HepG2 (cell line): ENCODE results near the gene FYTTD1. TPM values are rescaled to one million over a fixed set of nuclear protein-coding genes. Genes with fewer than 3 reads are reported as not detected.

Experiments used
- DRAP1 ChIP-seq: IDR thresholded peaks from 2 replicates; pipeline ENCODE4 v1.6.1; 2016; ENCODE audit warnings: missing genetic modification reagents, missing compliant biosample characterization
- E2F2 ChIP-seq: sonication (generic); formaldehyde crosslinking; IDR thresholded peaks from 2 replicates; pipeline ENCODE4 v1.4.0; 2020; ENCODE audit warnings: missing genetic modification reagents, borderline replicate concordance
- MED13 ChIP-seq: sonication (generic); formaldehyde crosslinking; IDR thresholded peaks from 2 replicates; pipeline ENCODE4 v1.5.0; 2020; ENCODE audit warnings: missing genetic modification reagents
- TBX3 ChIP-seq: fragments of 450-650 bp; IDR thresholded peaks from 2 replicates; pipeline ENCODE4 v1.6.1; 2017; ENCODE audit warnings: antibody characterized with exemption, mild to moderate bottlenecking, inconsistent platforms, borderline replicate concordance
- TCF7 ChIP-seq: sonication (generic); IDR thresholded peaks from 2 replicates; pipeline ENCODE4 v1.6.1; 2016; ENCODE audit warnings: antibody characterized with exemption, low read depth
- TIGD3 ChIP-seq: sonication (generic); formaldehyde crosslinking; IDR thresholded peaks from 2 replicates; pipeline ENCODE4 v1.5.1; 2020; ENCODE audit warnings: mild to moderate bottlenecking, missing genetic modification reagents, borderline replicate concordance
- TP53 ChIP-seq: sonication (generic); formaldehyde crosslinking; conservative IDR thresholded peaks from 2 replicates; pipeline ENCODE4 v1.4.0; 2020; ENCODE audit warnings: missing genetic modification reagents
- USF2 ChIP-seq, 2 experiments: sonication (generic) in 1 of 2; formaldehyde crosslinking in 1 of 2; IDR thresholded peaks; 2 replicates each; pipeline versions ENCODE4 v1.5.1 to v1.6.1; 2011 to 2020; ENCODE audit warnings: borderline replicate concordance in 1 of 2, low read depth in 1 of 2, low read length in 1 of 2, mild to moderate bottlenecking in 1 of 2, missing genetic modification reagents in 1 of 2, moderate library complexity in 1 of 2
- ZBTB7B ChIP-seq: sonication (generic); formaldehyde crosslinking; IDR thresholded peaks from 2 replicates; pipeline ENCODE4 v1.4.0; 2020; ENCODE audit warnings: missing genetic modification reagents
- ZFP37 ChIP-seq: sonication (generic); formaldehyde crosslinking; IDR thresholded peaks from 2 replicates; pipeline ENCODE4 v1.4.0; 2020; ENCODE audit warnings: missing genetic modification reagents, borderline replicate concordance
- ZFP41 ChIP-seq: sonication (generic); formaldehyde crosslinking; IDR thresholded peaks from 2 replicates; pipeline ENCODE4 v1.4.0; 2020; ENCODE audit warnings: mild to moderate bottlenecking, missing genetic modification reagents, borderline replicate concordance
- ZNF280D ChIP-seq: sonication (generic); formaldehyde crosslinking; IDR thresholded peaks from 2 replicates; pipeline ENCODE4 v1.5.1; 2020; ENCODE audit warnings: mild to moderate bottlenecking, missing genetic modification reagents
- ZNF333 ChIP-seq: sonication (generic); formaldehyde crosslinking; IDR thresholded peaks from 2 replicates; pipeline ENCODE4 v1.4.0; 2020; ENCODE audit warnings: mild to moderate bottlenecking, missing genetic modification reagents, borderline replicate concordance
- ZNF33A ChIP-seq: sonication (generic); formaldehyde crosslinking; IDR thresholded peaks from 2 replicates; pipeline ENCODE4 v1.5.1; 2020; ENCODE audit warnings: missing genetic modification reagents, mild to moderate bottlenecking, moderate library complexity, borderline replicate concordance
- ZNF512B ChIP-seq: sonication (generic); formaldehyde crosslinking; IDR thresholded peaks from 2 replicates; pipeline ENCODE4 v1.5.1; 2020; ENCODE audit warnings: missing genetic modification reagents, mild to moderate bottlenecking, borderline replicate concordance
- ZSCAN9 ChIP-seq: IDR thresholded peaks from 2 replicates; pipeline ENCODE4 v1.6.1; 2016; ENCODE audit warnings: borderline replicate concordance
- polyA plus RNA-seq, 8 experiments: library from polyadenylated mRNA; depleted of rRNA in 3 of 8; stranded (reverse) in 7 of 8; unstranded in 1 of 8; fragments of >200 nt; fragmentation: Illumina TruSeq in 4 of 8; extraction: Trizol in 4 of 8; gene quantifications; 2 replicates each; pipeline versions ENCODE4 v1.2.1 to v1.2.3, GENCODE V29; 2011 to 2016; ENCODE audit warnings: low read depth in 4 of 8, missing spikeins in 1 of 8, mixed read lengths in 1 of 8; ENCODE audit not compliant: insufficient read depth in 1 of 8
- total RNA-seq, 5 experiments: library from RNA; depleted of rRNA; stranded (reverse); fragments of >200 nt; fragmentation: Illumina TruSeq; extraction: Trizol; gene quantifications; 2 replicates each; pipeline ENCODE4 v1.2.3, GENCODE V29; 2016; ENCODE audit warnings: low read depth in 1 of 5

The FYTTD1 gene
- total and polyA plus RNA-seq, 2 of the 13 experiments (the other 11 are each of a cell fraction or from before 2014, with no cell fraction given), result 6.5 to 28.8 TPM

- TF ChIP-seq ZNF512B (CRISPR knock-in tag), result 0 out of 2 replicates have a peak, but pooled peaks have one; percentile 69
- TF ChIP-seq TBX3, result peak; percentile 71
- TF ChIP-seq TP53 (CRISPR knock-in tag), result no peak
- 0 out of 2 replicates have a peak, but pooled peaks have one; percentile 62 for TF ChIP-seq ZBTB7B (CRISPR knock-in tag)
- no peak for TF ChIP-seq ZNF33A (CRISPR knock-in tag)
- TF ChIP-seq ZFP41 (CRISPR knock-in tag), result no peak
- peak; percentile 31; the same call in 1 of the 2 replicates for TF ChIP-seq TCF7
- no peak for TF ChIP-seq E2F2 (CRISPR knock-in tag)
- TF ChIP-seq ZSCAN9 (CRISPR knock-in tag), result 0 out of 2 replicates have a peak, but pooled peaks have one; percentile 25
- no peak for TF ChIP-seq ZNF280D (CRISPR knock-in tag)
- TF ChIP-seq ZFP37, result no peak
- 0 out of 2 replicates have a peak, but pooled peaks have one; percentile 51 for TF ChIP-seq TIGD3 (CRISPR knock-in tag)
- peak; percentile 60 for TF ChIP-seq DRAP1 (CRISPR knock-in tag)
- no peak for TF ChIP-seq ZNF333 (CRISPR knock-in tag)
- TF ChIP-seq USF2 (IDR thresholded peaks at IDR 0.05; ENCODE audit: low read depth, low read length), result no peak
- TF ChIP-seq USF2 (CRISPR knock-in tag; IDR thresholded peaks at IDR 0.05; ENCODE audit: borderline replicate concordance), result no peak
- TF ChIP-seq MED13 (CRISPR knock-in tag), result no peak
Measured at GRCh38 chr3:197820550-197821335, 71.1 kb downstream of the FYTTD1 start (continued).
